Prostate gland (tissue), 2 donors: ENCODE data around the gene SLC25A34. TPM values are rescaled to one million over a fixed set of nuclear protein-coding genes. Genes with fewer than 3 reads are reported as not detected.

Source experiments
- DNase-seq: peaks from one replicate; pipeline ENCODE4 v3.0.0-alpha.2; 2019; ENCODE audit warnings: low spot score
- H3K27ac ChIP-seq, 2 donors: fragments of 200-600 bp; sonication (generic); 2 replicates each; pipeline ENCODE4 v1.5.1; 2017 to 2019
- H3K27me3 ChIP-seq: fragments of 200-600 bp; sonication (generic); replicated peaks from 2 replicates; pipeline ENCODE4 v1.5.1; 2019; ENCODE audit not compliant: insufficient read depth
- H3K36me3 ChIP-seq, 2 donors: fragments of 200-600 bp; sonication (generic); 1 replicate in 1 of 2; 2 replicates in 1 of 2; pipeline versions ENCODE4 v1.5.1 to v1.8.1; 2017 to 2019
- H3K4me1 ChIP-seq: fragments of 200-600 bp; sonication (generic); replicated peaks from 2 replicates; pipeline ENCODE4 v1.5.1; 2019
- H3K4me3 ChIP-seq, 2 donors: fragments of 200-600 bp; sonication (generic); 2 replicates each; pipeline ENCODE4 v1.5.1; 2017 to 2019
- H3K9me3 ChIP-seq: fragments of 200-600 bp; sonication (generic); 2 replicates; pipeline ENCODE4 v1.5.1; 2017
- CTCF ChIP-seq, 4 experiments: fragments of 200-600 bp in 2 of 4; fragments of 450-650 bp in 2 of 4; sonication (generic) in 2 of 4; IDR thresholded peaks; 1 replicate in 3 of 4; 2 replicates in 1 of 4; pipeline ENCODE4 v1.5.1; 2016 to 2019; ENCODE audit warnings: antibody characterized with exemption in 4 of 4, mild to moderate bottlenecking in 2 of 4, moderate library complexity in 2 of 4
- POLR2A ChIP-seq: fragments of 450-650 bp; IDR thresholded peaks from one replicate; pipeline ENCODE4 v1.6.1; 2016; ENCODE audit warnings: antibody characterized with exemption, mild to moderate bottlenecking
- POLR2AphosphoS5 ChIP-seq: sonication (generic); formaldehyde crosslinking; IDR thresholded peaks from one replicate; pipeline ENCODE4 v1.6.1; 2017; ENCODE audit warnings: antibody characterized with exemption
- WGBS: methylation state at CpG from one replicate; pipeline ENCODE4 v1.1.5; 2018; 5-methylcytosine and 5-hydroxymethylcytosine counted together
- intact Hi-C: fragments of 100-400 bp; cut with DNase I; formaldehyde crosslinking; loops from one replicate; pipeline ENCODE4 v1.14.2; 2022
- total RNA-seq, 2 donors: library from RNA; depleted of rRNA; stranded (reverse); fragments of >200 nt; gene quantifications; one replicate each; pipeline ENCODE4 v1.1.0, GENCODE V29; 2016

Gene SLC25A34
- total RNA-seq, 2 donors from 2014 or later: 1.1 to 1.4 TPM

GRCh38 chr1:15731735-15732685 is 4.0 kb upstream of the SLC25A34 start:
- DNase-seq: no peak
- no peak for TF ChIP-seq CTCF (IDR thresholded peaks at IDR 0.05)
- Histone ChIP-seq H3K9me3 (no peaks in the 10 kb centered on the region), H3K27me3 (no peaks in the 10 kb centered on the region), H3K4me1 (peaks cover 6% of the 10 kb centered on the region), H3K36me3 (peaks cover 0 to 29% of the 10 kb centered on the region in 2 donors), H3K27ac (no peak overlapping the region), H3K4me3 (no peak overlapping the region)
- intact Hi-C loops: no loop called here
- WGBS: 92% methylated on average over 39 of the region's 39 CpGs

GRCh38 chr1:15732686-15733081 is 3.4 kb upstream of the SLC25A34 start:
- H3K9me3 ChIP-seq: no peaks in the 10 kb centered on the region
- WGBS: 76% methylated on average over 7 of the region's 7 CpGs
- H3K4me1 ChIP-seq: peaks cover 6% of the 10 kb centered on the region
- no peak overlapping the region for H3K4me3 ChIP-seq
- H3K27me3 ChIP-seq: no peaks in the 10 kb centered on the region
- no peak for TF ChIP-seq POLR2A
- no peak for DNase-seq
- intact Hi-C loops: no loop called here
- H3K36me3 ChIP-seq: peaks cover 0 to 22% of the 10 kb centered on the region in 2 donors
- H3K27ac ChIP-seq: no peak overlapping the region

- intact Hi-C loops: no loop called here
- H3K4me3 ChIP-seq: no peak overlapping the region
- no peak overlapping the region for H3K27ac ChIP-seq
- DNase-seq: no peak
- H3K4me1 ChIP-seq: peaks cover 6% of the 10 kb centered on the region
- no peaks in the 10 kb centered on the region for H3K9me3 ChIP-seq
- no peaks in the 10 kb centered on the region for H3K27me3 ChIP-seq
- peaks cover 0 to 16% of the 10 kb centered on the region in 2 donors for H3K36me3 ChIP-seq
- TF ChIP-seq POLR2A: no peak
- TF ChIP-seq CTCF (IDR thresholded peaks at IDR 0.05): no peak
- no peak for TF ChIP-seq POLR2AphosphoS5
- WGBS: 87% methylated on average over 9 of the region's 11 CpGs
Observed at GRCh38 chr1:15733218-15733725, 2.8 kb upstream of the SLC25A34 start.

- H3K4me3 ChIP-seq: no peak overlapping the region
- no peaks in the 10 kb centered on the region for H3K27me3 ChIP-seq
- peaks cover 6% of the 10 kb centered on the region for H3K4me1 ChIP-seq
- intact Hi-C loops: no loop called here
- H3K36me3 ChIP-seq: peaks cover 0 to 16% of the 10 kb centered on the region in 2 donors
- TF ChIP-seq POLR2AphosphoS5: no peak
- no peak for TF ChIP-seq POLR2A
- TF ChIP-seq CTCF (IDR thresholded peaks at IDR 0.05): no peak
- H3K9me3 ChIP-seq: no peaks in the 10 kb centered on the region
- 96% methylated on average over 25 of the region's 27 CpGs for WGBS
- no peak for DNase-seq
- H3K27ac ChIP-seq: no peak overlapping the region
Observed at GRCh38 chr1:15733726-15734226, 2.3 kb upstream of the SLC25A34 start.

- no peak overlapping the region for H3K27ac ChIP-seq
- WGBS: 78% methylated on average over 13 of the region's 13 CpGs
- H3K4me1 ChIP-seq: peaks cover 6% of the 10 kb centered on the region
- no peak for TF ChIP-seq POLR2A
- no peak for TF ChIP-seq CTCF (IDR thresholded peaks at IDR 0.05)
- TF ChIP-seq POLR2AphosphoS5: no peak
- no peaks in the 10 kb centered on the region for H3K9me3 ChIP-seq
- H3K4me3 ChIP-seq: no peak overlapping the region
- intact Hi-C loops: no loop called here
- no peaks in the 10 kb centered on the region for H3K27me3 ChIP-seq
- no peak for DNase-seq
- H3K36me3 ChIP-seq: peaks cover 0 to 16% of the 10 kb centered on the region in 2 donors
Observed at GRCh38 chr1:15734296-15734695, 1.8 kb upstream of the SLC25A34 start.
